GM18505 (cell line): ENCODE measurements around the gene TSPAN9.

ENCODE experiments used
- ATAC-seq: cut with Tn5 transposase; IDR thresholded peaks from one replicate; pipeline ENCODE4 v1.9.1; 2021; ENCODE audit not compliant: unreplicated experiment
- POLR2A ChIP-seq: IDR thresholded peaks from 4 replicates; pipeline ENCODE4 v1.6.1; 2011; ENCODE audit warnings: borderline replicate concordance; ENCODE audit not compliant: insufficient read depth, insufficient read length; ENCODE audit errors: extremely low read depth

The TSPAN9 gene, protein sequence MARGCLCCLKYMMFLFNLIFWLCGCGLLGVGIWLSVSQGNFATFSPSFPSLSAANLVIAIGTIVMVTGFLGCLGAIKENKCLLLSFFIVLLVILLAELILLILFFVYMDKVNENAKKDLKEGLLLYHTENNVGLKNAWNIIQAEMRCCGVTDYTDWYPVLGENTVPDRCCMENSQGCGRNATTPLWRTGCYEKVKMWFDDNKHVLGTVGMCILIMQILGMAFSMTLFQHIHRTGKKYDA

DNA sequence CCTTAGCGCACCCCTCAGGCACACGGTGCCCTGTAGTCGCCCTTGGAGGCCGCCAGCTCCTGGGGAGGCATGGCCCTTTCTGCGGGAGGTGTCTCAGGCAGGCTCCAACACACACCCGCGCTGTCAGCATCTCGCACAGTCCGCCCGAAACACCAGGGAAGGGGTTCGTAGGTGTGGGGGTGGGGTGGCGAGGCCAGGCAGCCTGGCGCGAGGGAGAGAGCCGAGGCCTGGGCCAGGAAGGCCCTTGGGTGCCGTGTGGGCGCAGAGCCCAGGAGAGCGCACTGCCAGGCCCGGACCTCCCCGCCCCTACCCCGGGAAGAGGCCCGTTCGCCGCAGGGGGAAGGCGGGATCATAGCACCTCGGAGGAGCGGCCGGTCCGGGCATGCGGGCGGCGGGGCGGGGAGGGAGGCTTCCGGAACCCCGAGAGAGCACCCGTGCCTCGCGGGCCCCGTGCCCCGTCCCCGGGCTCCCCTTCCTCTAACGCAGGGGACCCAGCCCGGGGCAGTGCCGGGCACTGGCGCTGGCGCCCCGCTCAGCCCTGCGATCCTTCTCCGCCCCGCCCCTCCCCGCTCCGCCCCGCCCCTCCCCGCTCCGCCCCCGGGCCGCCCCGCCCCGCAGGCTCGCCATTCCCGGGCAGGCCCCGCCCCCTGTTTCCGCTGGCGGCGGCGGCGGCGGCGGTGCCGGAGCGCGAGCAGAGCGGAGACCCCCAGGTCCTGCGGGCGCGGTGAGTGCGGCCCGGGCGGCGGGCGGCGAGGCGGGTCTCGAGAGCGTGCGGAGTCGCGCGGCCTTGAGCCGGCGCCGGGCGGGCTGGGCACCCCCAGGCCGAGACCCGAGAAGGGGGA lies at the start of gene TSPAN9:
TSS of gene TSPAN9 (plus strand) at position 650 of the 842 bp plus-strand sequence. CDS start 123,815 bp downstream, outside the sequence.
- no peak for TF ChIP-seq POLR2A
- ATAC-seq = no peak

DNA sequence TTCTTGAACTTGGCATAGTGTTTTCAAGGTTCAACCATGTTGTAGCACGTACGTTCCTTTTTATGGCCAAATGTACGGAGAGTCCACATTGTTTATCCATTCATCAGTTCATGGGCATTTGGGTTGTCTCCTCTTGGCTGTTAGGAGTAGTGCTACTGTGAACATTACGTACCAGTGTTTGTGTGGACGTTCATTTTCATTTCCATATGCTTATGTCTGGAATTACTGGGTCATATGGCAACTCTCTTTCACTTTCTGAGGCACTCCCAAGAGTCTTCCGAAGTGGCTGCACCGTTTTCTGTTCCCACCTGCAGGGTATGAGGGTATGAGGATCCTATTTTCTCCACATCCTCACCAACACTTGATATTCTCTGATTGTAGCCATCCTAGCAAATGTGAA lies 49.1 kb upstream of the TSPAN9 start:
- no peak for ATAC-seq
- TF ChIP-seq POLR2A = no peak

DNA sequence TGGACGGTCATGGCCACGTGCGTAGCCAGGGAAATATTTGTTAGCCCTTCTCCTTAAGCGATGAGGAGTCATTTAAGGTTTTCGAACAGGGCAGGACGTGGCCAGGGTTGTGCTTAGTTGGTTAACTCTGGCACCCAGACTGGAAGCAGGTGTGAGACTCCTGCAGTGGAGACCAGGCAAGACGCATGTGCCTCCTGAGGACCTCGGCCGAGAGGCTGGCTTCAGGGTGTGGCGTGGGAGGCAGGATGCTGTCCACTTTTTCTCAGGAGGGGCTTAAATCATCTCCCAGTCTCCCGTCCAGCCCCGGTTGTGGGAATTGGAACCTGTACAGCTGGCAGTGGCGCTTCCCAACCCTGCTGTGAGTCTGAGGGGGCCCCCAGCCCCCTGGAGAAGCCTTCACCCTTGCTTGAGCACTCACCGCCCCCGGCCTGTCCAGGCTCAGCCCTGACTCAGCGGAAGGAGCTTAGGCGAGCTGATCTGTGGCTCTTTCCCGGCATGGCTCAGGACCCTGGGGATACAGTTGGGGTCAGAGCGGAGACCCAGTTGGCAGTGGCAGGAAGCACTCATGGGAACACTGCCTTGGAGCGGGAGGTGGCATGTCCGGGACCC lies 46.3 kb upstream of the TSPAN9 start:
- ATAC-seq = no peak
- no peak for TF ChIP-seq POLR2A

DNA sequence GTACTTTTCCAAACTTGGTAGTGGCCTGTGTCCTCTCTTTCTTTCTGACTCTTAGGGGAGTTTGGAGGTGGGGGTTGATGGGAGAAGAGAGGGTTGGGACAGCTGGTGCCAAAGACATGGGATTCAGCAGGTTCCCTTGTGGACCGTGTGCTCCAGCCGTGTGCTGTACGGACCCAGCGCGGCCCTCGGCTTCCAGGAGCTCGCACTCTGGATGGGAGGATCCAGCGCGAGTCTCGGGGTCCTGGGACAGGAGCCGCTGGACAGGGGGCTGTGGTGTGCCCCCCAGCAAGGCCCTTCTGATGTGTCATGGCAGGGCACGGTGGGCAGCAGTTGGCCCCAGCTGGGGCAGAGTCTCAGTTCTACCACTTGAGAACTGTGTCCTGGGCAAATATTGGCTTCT lies 45.0 kb upstream of the TSPAN9 start:
- no peak for ATAC-seq
- TF ChIP-seq POLR2A = no peak

DNA sequence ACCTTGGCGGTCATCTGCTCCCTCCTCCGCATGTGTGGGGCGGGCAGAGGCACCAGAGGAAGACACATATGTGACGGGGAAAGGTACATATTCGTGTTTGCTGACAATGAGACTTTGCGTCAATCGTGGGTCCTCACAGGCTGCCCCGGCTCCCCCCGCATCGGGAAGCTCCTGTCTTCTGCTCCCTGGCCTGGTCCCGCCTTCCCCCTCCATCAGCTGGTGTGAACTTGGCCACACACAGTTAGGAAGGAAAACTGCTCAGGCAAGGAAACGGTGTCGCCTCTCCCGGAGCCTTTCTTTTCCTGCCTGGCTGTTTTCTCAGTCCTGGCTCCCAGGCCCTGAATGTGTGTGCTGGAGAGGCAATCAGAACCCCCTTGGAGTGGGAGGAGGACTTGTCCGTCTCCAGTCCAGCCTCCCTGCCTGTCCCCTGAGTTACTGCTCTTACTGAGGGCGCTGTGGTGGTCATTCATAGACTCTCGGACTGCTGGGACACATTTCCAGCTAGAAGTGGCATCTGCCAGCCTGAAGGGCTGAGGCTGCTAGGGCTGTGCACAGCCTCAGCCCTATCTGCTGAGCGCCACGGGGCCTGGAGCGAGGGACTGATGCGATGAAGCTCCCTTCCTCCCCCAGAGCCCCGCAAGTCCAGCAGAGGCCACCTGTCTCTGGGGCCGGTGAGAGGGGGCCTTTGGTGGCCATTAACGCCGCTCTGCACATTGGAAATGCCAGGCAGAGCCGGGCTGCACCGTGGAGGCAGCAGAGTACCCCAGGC lies 44.2 kb upstream of the TSPAN9 start:
- ATAC-seq = no peak
- TF ChIP-seq POLR2A = no peak

DNA sequence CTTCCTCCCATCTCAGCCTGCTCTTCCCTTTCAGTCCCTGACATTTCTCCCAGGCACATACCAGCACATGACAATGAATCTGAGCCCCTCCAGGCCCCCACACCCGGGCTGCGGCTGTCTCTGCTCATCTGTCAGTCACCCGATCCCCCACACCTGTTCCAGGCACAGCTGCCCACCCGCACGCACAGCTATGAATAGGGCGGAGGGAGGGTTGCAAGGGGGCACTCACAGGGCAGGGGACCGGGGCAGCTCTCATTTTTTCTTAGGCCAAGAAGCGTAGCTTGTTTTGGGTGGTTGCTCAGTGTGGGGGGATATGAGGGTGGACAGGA lies 43.7 kb upstream of the TSPAN9 start:
- no peak for ATAC-seq
- no peak for TF ChIP-seq POLR2A

DNA sequence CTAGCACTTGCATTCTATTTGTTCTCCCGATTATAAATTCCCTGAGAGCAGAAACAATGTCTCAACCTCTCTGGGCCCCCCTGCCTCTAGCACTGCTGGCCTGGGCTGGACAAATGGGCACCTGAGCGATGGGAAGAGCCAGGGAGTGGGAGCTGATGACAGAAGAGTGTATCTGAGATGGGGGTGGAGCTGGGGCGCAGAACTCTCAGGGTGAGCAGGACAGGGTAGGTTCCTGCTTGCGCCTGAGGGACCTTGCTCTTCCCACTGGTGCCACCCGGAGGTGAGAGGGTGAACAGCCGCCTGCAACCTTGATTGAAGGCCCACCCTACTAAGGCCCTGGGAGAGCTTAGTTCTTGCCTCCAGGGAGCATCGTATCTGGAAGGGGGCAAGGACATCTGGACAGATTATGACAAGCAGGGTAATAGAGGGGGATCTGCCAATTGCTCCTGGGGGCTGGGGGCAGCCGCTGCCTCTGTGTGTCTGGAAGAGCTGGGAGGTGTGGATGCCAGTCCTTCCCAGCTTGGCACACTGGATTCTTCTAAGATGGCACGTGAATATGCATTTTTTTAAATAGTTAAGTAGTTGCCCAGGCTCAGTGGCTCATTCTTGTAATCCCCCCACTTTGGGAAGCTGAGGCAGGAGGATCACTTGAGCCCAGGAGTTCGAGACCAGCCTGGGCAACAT lies 43.0 kb upstream of the TSPAN9 start:
- ATAC-seq = no peak
- TF ChIP-seq POLR2A = no peak

DNA sequence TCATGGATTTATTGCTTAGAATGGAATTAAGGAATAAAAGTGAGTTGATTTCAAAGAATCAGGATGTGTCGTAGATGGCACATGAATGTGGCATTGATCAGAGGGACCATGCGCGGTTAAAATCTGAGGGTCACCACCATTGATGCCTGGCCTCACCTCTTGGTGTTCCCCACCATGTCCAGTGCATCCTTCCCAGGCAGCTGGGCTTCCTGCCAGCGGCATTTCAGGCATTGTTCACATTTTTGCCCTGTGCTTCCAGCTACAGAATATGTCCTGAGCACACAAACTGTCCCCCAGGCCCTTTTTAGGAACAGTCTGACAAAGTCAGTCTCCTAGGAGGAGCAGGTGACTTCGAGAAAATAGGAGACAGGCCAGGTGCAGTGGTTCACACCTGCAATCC lies 42.0 kb upstream of the TSPAN9 start:
- no peak for TF ChIP-seq POLR2A
- ATAC-seq = no peak

DNA sequence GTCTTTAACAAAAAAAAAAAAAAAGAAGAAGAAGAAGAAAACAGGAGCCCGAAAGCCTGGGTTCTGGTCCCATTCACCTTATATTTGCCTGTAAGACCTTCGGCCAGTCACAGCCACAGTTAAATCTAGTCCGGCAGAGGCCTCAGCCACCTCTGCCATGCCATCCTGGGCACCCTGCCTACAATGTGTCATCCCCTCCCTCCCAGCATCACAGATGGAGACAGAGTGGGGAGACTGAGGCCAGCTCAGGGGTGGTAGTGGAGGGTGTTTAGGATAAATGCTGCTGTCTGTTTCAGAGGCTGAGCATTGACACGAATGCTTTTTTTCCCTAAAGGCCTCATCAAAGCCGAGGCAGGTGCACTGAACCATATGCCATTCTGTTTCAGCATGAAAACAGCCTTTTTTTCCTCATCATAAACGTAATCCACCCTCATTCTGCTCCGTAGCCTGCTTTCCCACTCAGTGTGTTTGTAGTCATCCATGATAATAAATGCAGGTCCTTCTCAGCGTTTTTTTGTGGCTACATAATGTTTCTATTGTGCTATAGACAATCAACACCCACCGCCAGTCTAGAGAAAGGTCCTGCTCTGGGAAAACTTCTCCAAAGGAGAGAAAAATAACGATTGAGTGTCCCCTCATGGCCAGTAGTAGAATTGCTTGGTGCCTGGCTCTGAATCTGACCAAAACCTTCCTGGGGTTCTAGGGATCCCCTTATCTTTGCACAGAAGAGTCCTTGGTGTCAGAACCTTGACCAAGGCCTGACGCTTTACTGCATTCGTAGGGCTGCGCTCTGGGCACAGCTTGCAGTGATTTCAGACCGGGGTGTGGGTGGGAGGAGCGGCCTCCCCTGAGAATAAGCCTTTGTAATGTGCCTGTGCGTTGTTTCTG lies 41.1 kb upstream of the TSPAN9 start:
- ATAC-seq = no peak
- no peak for TF ChIP-seq POLR2A

DNA sequence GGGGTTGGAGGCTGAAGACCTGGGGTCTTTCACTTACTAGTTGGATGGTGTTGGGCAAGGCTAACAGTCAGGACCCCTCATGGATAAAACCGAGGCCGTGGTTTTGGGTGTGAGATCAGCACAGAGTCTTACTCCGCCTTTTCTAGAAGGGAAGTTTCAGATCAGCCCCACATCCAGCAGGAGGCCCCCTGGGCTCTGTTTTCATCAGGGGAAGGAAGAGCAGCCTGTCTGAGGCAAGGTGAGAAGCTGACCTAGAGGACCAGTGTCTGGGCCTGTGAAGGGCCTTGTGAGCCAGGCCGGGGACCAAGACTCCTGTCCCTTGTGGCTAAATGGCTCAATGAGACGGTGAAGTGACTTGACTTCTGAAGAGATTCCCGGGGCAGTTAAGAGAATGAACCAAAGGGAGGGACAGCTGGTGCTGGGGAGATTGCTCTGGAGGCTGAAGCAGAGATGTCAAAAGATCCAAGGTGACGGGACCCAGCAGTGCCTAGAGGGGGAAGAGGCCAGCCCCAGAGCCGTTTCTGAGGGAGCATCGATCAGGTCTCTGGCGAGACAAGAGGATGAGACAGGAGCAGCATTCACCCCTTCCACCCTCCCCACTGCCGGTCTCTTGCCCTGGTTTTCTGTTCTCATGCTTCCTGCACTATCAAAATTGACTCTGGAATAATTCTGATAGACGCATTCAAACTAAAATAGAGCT lies 40.1 kb upstream of the TSPAN9 start:
- no peak for TF ChIP-seq POLR2A

DNA sequence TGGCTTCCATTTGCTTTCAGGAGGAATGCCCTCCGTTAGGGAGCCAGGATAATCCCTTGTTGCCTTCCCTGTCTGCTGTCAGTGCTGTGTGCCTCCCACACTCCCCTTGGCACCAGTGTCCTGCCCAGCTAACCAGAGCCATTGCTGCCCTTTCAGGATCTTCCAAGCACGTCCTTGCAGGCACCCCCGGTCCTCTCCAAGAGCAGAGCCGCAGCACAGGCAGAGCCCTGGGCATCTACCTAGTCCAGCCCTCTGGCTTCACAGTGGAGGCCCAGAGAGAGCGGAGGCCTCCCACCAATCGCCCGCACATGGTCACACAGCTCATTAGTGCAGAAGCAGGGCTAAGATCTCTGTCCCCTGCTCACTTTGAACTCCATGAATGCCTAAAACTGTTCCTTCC lies 39.0 kb upstream of the TSPAN9 start:
- no peak for TF ChIP-seq POLR2A

More for the DNA sequence above, 40.1 kb upstream of the TSPAN9 start:
- no peak for ATAC-seq

More for the DNA sequence above, 39.0 kb upstream of the TSPAN9 start:
- ATAC-seq = no peak
